Measurements from ENCODE around the gene TMEM9B.

Gene TMEM9B

DNA sequence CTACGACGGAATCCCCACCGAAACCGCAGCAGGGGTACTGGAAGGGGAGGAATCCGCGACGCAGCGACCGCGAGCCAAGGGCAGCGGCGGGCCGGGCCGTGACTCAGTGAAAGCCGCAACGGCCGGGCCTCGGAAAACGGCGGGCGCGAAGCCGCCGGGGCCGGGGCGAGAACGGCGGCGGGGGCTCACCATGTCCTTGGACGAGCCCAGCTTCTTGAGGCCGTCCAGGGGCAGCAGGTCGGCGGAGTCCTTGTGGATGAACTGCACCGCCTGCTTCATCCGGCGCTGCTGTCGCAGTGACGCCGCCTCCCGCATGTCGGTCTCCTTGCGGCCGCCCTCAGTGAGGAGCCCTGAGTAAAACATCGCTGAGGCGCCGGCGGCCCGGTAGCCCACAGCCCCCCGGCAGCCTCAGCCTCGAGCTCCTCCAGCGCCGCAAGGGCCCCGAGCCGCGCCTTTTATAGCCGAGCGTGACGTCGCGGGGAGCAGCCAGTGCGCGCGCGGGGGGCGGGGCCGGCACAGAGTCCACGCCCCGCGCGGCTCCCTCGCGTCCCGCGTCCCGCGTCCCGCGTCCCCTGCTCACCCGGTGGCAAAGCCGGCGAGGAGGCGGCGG lies 39.4 kb upstream of the TMEM9B start, which contains the start of gene NRIP3:
TSS of gene NRIP3 (minus strand) at position 429 of the 610 bp plus-strand sequence. CDS start at position 363, 66 bp downstream.
- TF ChIP-seq, protein P1, sequence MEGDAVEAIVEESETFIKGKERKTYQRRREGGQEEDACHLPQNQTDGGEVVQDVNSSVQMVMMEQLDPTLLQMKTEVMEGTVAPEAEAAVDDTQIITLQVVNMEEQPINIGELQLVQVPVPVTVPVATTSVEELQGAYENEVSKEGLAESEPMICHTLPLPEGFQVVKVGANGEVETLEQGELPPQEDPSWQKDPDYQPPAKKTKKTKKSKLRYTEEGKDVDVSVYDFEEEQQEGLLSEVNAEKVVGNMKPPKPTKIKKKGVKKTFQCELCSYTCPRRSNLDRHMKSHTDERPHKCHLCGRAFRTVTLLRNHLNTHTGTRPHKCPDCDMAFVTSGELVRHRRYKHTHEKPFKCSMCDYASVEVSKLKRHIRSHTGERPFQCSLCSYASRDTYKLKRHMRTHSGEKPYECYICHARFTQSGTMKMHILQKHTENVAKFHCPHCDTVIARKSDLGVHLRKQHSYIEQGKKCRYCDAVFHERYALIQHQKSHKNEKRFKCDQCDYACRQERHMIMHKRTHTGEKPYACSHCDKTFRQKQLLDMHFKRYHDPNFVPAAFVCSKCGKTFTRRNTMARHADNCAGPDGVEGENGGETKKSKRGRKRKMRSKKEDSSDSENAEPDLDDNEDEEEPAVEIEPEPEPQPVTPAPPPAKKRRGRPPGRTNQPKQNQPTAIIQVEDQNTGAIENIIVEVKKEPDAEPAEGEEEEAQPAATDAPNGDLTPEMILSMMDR (IDR thresholded peaks at IDR 0.05; ENCODE audit: low read depth, low read length) = no peak
- peak within 1 kb of the TSS; percentile 49 for H3K4me3 ChIP-seq (ENCODE audit: low read depth, low read length)

DNA sequence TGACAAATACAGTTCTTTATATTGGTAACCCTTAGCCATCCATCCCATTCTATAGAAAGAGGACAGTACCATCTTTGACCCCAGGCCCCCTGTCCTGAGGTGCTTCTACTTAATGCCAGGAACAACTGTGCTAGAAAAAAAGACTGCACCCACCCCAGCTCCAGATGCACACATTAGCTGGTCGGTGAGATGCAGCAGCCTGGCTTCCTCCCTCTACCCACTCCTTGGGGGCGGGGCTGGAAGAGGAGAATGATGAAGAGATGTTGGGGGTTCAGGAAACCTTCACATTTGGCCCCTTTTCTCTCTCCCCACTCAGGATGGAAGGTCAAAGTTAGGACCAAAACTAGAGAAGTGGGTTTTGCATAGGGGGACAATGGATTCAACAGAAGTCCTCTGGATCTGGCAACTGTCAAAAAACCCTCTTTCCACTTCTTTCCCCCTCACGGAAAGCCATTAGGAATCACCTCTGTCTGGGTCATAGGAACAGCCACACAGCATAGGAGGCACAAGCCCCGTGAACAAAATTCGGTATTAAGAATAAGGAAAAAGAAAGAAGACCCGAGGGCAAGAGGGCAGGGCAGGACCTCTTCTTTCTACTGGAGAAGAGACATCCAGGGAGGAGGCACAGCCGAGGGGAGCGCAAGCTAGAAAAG lies 38.8 kb upstream of the TMEM9B start:
- H3K4me3 ChIP-seq (ENCODE audit: low read depth, low read length) = peak overlapping the region; percentile 49
- TF ChIP-seq, protein P1 (IDR thresholded peaks at IDR 0.05; ENCODE audit: low read depth, low read length) = no peak

DNA sequence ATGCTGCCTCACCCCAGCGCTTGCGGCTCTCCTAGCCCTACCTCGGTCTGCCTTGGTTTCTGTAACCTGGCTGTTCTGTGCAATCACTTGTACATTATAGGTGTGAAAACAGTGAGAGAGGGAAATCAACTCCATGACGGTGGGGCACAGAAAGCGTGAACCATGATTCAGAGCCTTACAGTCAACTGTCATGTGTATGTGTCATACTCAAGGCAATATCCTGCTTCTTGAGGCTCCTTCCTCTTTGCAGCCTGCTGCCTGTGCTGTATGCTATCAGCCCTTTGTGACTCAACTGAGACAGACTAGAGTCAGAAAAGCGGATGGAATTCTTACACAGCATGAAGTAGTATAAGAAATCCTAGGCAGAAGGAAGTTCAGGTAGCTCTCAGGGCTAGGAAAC lies 37.5 kb upstream of the TMEM9B start:
- TF ChIP-seq, protein P1 (IDR thresholded peaks at IDR 0.05; ENCODE audit: low read depth, low read length) = no peak
- H3K4me3 ChIP-seq (ENCODE audit: low read depth, low read length) = peak overlapping the region; percentile 18

DNA sequence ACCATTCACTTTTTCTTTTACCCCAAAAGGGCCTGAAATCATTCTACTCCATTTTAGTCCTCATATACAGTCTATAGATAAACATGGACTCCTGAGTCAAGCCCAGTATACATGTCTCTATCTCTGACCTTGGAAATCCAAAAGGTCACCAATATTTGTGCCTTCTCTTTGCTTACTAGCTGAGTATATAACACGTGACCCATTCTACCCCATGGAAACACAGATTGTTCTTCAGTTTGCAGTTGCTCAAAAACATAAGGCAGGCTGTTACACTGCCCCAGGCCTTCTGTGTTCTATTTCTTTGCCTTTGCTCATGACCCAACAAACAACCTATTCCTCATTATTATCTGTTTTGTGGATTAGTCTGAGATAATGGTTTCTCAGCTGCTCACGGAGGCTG lies 33.8 kb upstream of the TMEM9B start:
- no peak overlapping the region for H3K4me3 ChIP-seq (ENCODE audit: low read depth, low read length)
- TF ChIP-seq, protein P1 (IDR thresholded peaks at IDR 0.05; ENCODE audit: low read depth, low read length) = no peak

DNA sequence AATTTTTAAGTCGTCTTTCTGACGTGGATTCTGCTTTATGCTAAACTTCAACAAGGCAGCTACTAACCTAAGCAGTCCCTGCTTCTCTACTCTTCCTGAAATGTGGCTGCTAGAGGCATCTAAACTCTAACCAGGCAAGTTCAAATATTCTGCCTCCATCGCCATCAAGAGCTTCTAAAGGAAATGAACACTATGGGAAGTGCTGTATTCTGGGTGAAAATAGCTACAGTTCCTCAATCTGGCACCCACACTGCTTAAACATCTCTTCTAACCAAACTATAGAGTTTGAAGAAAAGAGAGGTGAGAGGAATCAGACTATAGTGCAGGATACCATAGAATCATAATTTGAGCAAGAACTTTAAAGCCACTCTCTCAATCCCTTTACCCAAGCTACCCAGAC lies 33.2 kb upstream of the TMEM9B start:
- TF ChIP-seq, protein P1 (IDR thresholded peaks at IDR 0.05; ENCODE audit: low read depth, low read length) = no peak
- H3K4me3 ChIP-seq (ENCODE audit: low read depth, low read length) = no peak overlapping the region

DNA sequence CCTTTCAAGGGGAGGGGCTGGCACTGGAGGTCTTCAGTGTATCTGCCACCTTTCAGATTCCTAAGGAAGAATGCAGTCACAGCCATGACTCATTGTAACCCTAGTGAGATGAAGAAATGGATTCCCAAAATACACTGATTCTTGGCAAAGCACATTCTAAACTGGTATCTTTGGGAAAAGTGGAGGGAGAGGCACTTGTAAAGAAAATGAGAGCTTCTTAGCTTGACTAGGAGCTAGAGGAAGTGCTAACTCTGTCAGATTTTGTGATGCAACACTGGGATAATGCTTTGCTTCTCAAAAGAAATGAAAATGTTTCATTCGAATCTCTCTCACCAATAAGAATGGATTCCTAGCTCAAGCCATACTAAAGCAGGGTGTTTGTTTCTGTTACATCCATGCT lies 25.2 kb upstream of the TMEM9B start:
- no peak overlapping the region for H3K4me3 ChIP-seq (ENCODE audit: low read depth, low read length)
- TF ChIP-seq, protein P1 (IDR thresholded peaks at IDR 0.05; ENCODE audit: low read depth, low read length) = no peak

All from WI38 (cell line).